ENCODE results near the gene IL17RC. TPM values are rescaled to one million over a fixed set of nuclear protein-coding genes. Genes with fewer than 3 reads are reported as not detected.

The IL17RC gene
- total RNA-seq, 1 donor from 2014 or later, result 3.1 TPM

- Histone ChIP-seq H4K20me1 (ENCODE audit: low read depth) (no peaks in the 10 kb centered on the region), H3K4me3 (no peak overlapping the region), H2AFZ (replicated peaks) (no peak overlapping the region), H3K4me1 (no peaks in the 10 kb centered on the region), H3K9me3 (ENCODE audit: low read depth) (no peaks in the 10 kb centered on the region), H3K9ac (no peak overlapping the region), H3K4me2 (no peak overlapping the region), H3K36me3 (no peaks in the 10 kb centered on the region), H3F3A (ENCODE audit: low read depth) (peaks cover 4% of the 10 kb centered on the region), H3K27ac (no peak overlapping the region), H3K27me3 (no peaks in the 10 kb centered on the region), H3K79me2 (ENCODE audit: low read depth) (no peaks in the 10 kb centered on the region)
- Mint-ChIP-seq H3K4me3 (no peak overlapping the region), H3K36me3 (peaks cover 8% of the 10 kb centered on the region), H3K9me3 (no peaks in the 10 kb centered on the region), H3K27ac (no peak overlapping the region), H3K27me3 (ENCODE audit: insufficient read depth, low read depth) (peaks cover 7% of the 10 kb centered on the region), H3K4me1 (peaks cover 11% of the 10 kb centered on the region)
- no peak for DNase-seq (ENCODE audit: low spot score)
- TF ChIP-seq EZH2 (IDR thresholded peaks at IDR 0.05), result no peak
- no peak for TF ChIP-seq CTCF (IDR thresholded peaks at IDR 0.05)
- no peak for TF ChIP-seq EZH2phosphoT487 (IDR thresholded peaks at IDR 0.05)
Observed at GRCh38 chr3:9940746-9941145, 23.8 kb downstream of the IL17RC start.

GRCh38 chr3:9942164-9942563 is 25.3 kb downstream of the IL17RC start:
- no peak overlapping the region for H3K9ac ChIP-seq
- Mint-ChIP-seq H3K4me3 (no peak overlapping the region), H3K4me1 (peaks cover 11% of the 10 kb centered on the region), H3K27me3 (ENCODE audit: insufficient read depth, low read depth) (peaks cover 7% of the 10 kb centered on the region), H3K36me3 (peaks cover 8% of the 10 kb centered on the region), H3K27ac (no peak overlapping the region), H3K9me3 (no peaks in the 10 kb centered on the region)
- TF ChIP-seq EZH2phosphoT487 (IDR thresholded peaks at IDR 0.05) (no peak), EZH2 (IDR thresholded peaks at IDR 0.05) (no peak), CTCF (IDR thresholded peaks at IDR 0.05) (no peak)
- H3K27ac ChIP-seq, result no peak overlapping the region
- no peak overlapping the region for H2AFZ ChIP-seq (replicated peaks)
- no peaks in the 10 kb centered on the region for H4K20me1 ChIP-seq (ENCODE audit: low read depth)
- H3F3A ChIP-seq (ENCODE audit: low read depth), result peaks cover 17% of the 10 kb centered on the region
- no peaks in the 10 kb centered on the region for H3K36me3 ChIP-seq
- no peak for DNase-seq (ENCODE audit: low spot score)
- peaks cover under 1% of the 10 kb centered on the region for H3K4me1 ChIP-seq
- no peak overlapping the region for H3K4me3 ChIP-seq
- H3K27me3 ChIP-seq, result no peaks in the 10 kb centered on the region
- H3K79me2 ChIP-seq (ENCODE audit: low read depth), result no peaks in the 10 kb centered on the region
- no peaks in the 10 kb centered on the region for H3K9me3 ChIP-seq (ENCODE audit: low read depth)
- H3K4me2 ChIP-seq, result no peak overlapping the region

GRCh38 chr3:9942934-9943690 is 26.2 kb downstream of the IL17RC start:
- Mint-ChIP-seq H3K27me3 (ENCODE audit: insufficient read depth, low read depth) (peaks cover 9% of the 10 kb centered on the region), H3K27ac (no peak overlapping the region), H3K4me3 (no peak overlapping the region), H3K9me3 (no peaks in the 10 kb centered on the region), H3K4me1 (peaks cover 9% of the 10 kb centered on the region), H3K36me3 (peaks cover 6% of the 10 kb centered on the region)
- no peak overlapping the region for H2AFZ ChIP-seq (replicated peaks)
- H3K27me3 ChIP-seq, result peaks cover 5% of the 10 kb centered on the region
- H3K4me2 ChIP-seq, result no peak overlapping the region
- no peak overlapping the region for H3K4me3 ChIP-seq
- H3K9ac ChIP-seq, result no peak overlapping the region
- H3K36me3 ChIP-seq, result no peaks in the 10 kb centered on the region
- H4K20me1 ChIP-seq (ENCODE audit: low read depth), result peaks cover 8% of the 10 kb centered on the region
- no peak overlapping the region for H3K27ac ChIP-seq
- no peak for DNase-seq (ENCODE audit: low spot score)
- H3K4me1 ChIP-seq, result peaks cover 6% of the 10 kb centered on the region
- H3K79me2 ChIP-seq (ENCODE audit: low read depth), result no peaks in the 10 kb centered on the region
- peaks cover 23% of the 10 kb centered on the region for H3F3A ChIP-seq (ENCODE audit: low read depth)
- H3K9me3 ChIP-seq (ENCODE audit: low read depth), result no peaks in the 10 kb centered on the region
- no peak for TF ChIP-seq EZH2 (IDR thresholded peaks at IDR 0.05)
- TF ChIP-seq EZH2phosphoT487 (IDR thresholded peaks at IDR 0.05), result no peak
- TF ChIP-seq CTCF (IDR thresholded peaks at IDR 0.05), result no peak
